AG10803 (cell line): ENCODE results near the gene HSPB1.
"Not testable (repeated sequence)": the region's sequence is repeated elsewhere in the genome, so short reads cannot be mapped to it uniquely, and the experiment has no call there.

ENCODE experiments used
- DNase-seq: peaks from one replicate; pipeline ENCODE4 v3.0.0; 2010; ENCODE audit warnings: low read depth
- H3K4me3 ChIP-seq: 2 replicates; pipeline ENCODE4 v1.5.1; 2011; ENCODE audit warnings: mild to moderate bottlenecking, low read length, control low read depth
- TF ChIP-seq, protein P1 (sequence below): conservative IDR thresholded peaks from 2 replicates; pipeline ENCODE4 v1.5.1; 2011; ENCODE audit warnings: mild to moderate bottlenecking, low read length, control low read depth, inconsistent platforms

HSPB1 gene

DNA sequence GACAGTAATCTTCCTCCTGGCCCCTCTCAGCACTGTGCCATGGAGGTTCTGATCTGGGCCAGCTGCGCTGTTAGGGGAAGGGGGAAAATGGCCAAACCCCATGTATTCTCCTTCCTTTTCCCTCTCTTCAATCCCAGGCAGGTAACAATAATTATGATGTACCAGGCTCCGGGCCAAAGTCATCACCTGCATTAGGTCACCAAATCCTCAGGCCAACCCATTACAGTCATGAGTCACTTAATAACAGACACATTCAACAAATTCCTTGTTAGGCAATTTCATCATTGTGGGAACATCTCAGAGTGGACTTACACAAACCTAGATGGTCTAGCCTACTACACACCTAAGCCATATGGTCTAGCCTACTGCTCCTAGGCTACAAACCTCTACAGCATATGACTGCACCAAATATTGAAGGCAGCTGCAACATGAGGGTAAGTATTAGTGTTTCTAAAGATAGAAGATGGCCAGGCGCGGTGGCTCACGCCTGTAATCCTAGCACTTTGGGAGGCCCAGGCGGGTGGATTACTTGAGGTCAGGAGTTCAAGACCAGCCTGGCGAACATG is 2.2 kb upstream of the HSPB1 start:
- no peak overlapping the region for H3K4me3 ChIP-seq

DNA sequence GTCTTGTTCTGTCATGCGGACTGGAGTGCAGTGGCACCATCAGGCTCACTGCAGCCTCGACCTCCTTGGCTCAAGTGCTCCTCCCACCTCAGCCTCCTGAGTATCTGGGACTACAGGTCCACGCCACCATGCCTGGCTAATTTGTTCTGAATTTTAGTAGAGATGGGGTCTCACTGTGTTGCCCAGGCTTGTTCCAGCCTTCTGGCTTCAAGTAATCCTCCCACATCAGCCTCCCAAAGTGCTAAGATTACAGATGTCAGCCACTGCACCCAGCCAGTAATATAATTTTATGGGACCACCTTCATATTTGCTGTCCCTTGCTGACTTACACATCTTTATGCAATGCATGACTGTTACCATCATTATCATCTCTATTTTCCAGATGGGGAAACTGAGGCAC is 1.5 kb upstream of the HSPB1 start:
- H3K4me3 ChIP-seq = no peak overlapping the region
- TF ChIP-seq, protein P1, sequence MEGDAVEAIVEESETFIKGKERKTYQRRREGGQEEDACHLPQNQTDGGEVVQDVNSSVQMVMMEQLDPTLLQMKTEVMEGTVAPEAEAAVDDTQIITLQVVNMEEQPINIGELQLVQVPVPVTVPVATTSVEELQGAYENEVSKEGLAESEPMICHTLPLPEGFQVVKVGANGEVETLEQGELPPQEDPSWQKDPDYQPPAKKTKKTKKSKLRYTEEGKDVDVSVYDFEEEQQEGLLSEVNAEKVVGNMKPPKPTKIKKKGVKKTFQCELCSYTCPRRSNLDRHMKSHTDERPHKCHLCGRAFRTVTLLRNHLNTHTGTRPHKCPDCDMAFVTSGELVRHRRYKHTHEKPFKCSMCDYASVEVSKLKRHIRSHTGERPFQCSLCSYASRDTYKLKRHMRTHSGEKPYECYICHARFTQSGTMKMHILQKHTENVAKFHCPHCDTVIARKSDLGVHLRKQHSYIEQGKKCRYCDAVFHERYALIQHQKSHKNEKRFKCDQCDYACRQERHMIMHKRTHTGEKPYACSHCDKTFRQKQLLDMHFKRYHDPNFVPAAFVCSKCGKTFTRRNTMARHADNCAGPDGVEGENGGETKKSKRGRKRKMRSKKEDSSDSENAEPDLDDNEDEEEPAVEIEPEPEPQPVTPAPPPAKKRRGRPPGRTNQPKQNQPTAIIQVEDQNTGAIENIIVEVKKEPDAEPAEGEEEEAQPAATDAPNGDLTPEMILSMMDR = no peak
- no peak for DNase-seq

More for the DNA sequence above, 2.2 kb upstream of the HSPB1 start:
- DNase-seq = peak; percentile 79
- TF ChIP-seq, protein P1 = no peak

DNA sequence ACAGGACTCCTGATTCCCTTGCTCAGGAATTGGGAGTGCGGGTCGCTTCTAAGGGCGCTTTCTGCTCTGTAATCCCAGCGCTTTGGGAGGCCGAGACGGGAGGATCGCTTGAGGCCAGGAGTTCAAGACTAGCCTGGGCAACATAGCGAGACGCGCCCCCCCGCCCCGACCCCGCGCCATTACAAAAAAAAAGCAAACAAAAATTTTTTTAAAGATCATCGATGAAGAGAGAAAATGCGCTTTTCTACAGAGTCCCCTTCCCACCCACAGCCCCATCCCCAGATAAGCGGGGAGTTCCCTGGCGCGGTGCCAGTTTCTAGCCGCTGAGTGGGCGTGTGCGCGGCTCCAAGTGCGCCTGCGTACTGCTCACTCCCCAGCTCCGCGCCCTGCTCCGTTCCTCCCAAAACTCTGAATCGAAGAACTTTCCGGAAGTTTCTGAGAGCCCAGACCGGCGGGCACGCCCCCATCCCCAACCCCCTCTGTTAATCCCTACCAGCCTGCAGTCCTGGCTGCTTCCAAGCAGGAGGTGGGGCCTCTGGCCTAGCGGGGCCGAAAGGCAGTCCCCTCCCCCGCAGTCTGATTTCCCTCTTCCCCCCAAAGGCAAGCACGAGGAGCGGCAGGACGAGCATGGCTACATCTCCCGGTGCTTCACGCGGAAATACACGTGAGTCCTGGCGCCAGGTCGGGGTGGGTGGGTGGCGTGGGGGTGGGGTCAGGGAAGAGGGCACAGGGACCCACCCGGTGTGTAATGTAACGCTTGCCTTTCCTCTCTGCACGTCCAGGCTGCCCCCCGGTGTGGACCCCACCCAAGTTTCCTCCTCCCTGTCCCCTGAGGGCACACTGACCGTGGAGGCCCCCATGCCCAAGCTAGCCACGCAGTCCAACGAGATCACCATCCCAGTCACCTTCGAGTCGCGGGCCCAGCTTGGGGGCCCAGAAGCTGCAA is 1.0 kb downstream of the HSPB1 start:
- H3K4me3 ChIP-seq = peak overlapping the region; percentile 91
- TF ChIP-seq, protein P1 = no peak
- DNase-seq = peak; percentile 93

- no peak for DNase-seq
- H3K4me3 ChIP-seq = peak overlapping the region; percentile 91; the same call in 1 of the 2 replicates
- TF ChIP-seq, protein P1 = no peak
These were observed 2.5 kb downstream of the HSPB1 start for GRCh38 chr7:76304888-76305375.

DNA sequence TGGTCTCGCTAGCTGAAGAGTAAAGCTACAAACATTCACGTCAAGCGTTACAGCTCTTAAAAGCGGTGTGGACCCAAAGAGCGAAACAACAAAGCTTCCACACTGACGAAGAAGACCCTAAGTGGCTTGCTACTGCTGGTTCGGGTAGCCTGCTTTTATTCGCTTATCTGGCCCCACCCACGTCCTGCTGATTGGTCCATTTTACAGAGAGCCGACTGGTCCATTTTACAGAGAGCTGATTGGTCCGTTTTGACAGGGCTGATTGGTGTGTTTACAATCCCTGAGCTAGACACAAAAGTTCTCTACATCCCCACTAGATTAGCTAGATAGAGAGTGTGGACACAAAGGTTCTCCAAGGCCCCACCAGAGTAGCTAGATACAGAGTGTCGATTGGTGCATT is 6.4 kb downstream of the HSPB1 start:
- not testable (repeated sequence) for H3K4me3 ChIP-seq, DNase-seq

DNA sequence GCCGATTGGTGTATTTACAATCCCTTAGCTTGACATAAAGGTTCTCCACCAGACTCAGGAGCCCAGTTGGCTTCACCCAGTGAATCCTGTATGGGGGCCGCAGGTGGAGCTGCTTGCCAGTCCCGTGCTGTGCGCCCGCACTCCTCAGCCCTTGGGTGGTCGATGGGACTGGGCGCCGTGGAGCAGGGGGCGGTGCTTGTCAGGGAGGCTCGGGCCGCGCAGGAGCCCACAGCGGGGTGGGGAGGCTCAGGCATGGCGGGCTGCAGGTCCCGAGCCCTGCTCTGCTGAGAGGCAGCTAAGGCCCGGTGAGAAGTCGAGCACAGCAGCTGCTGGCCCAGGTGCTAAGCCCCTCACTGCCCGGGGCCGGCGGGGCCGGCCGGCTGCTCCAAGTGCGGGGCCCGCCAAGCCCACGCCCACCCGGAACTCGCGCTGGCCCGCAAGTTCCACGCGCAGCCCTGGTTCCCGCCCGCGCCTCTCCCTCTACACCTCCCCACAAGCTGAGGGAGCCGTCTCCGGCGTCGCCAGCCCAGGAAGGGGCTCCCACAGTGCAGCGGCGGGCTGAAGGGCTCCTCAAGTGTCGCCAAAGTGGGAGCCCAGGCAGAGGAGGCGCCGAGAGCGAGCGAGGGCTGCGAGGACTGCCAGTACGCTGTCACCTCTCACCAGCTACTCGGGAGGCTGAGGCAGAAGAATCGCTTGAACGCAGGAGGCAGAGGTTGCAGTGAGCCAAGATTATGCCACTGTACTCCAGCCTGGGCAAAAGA is 7.0 kb downstream of the HSPB1 start:
- not testable (repeated sequence) for DNase-seq, H3K4me3 ChIP-seq

- TF ChIP-seq, protein P1 = no peak
- no peak for DNase-seq
- no peak overlapping the region for H3K4me3 ChIP-seq
These were observed 7.9 kb downstream of the HSPB1 start for GRCh38 chr7:76310102-76310957.

DNA sequence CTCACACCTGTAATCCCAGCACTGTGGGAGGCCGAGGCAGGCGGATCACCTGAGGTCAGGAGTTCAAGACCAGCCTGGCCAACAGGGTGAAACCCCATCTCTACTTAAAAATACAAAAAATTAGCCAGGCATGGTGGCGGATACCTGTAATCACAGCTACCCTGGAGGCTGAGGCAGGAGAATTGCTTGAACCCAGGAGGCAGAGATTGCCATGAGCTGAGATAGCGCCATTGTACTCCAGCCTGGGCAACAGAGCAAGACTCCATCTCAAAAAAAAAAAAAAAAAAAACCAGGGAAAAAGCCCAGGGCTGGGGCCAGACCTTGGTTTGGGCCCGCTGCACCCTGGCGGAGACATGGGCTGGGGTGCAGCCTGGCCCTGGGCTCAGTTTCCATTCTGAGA is 9.4 kb downstream of the HSPB1 start:
- DNase-seq, H3K4me3 ChIP-seq: not testable (repeated sequence)
